Amniotic stem cell (primary cell): Measurements from ENCODE around the gene NPIPB2.
A peak's percentile ranks its signal among the peaks of the same experiment; 100 is the strongest.
"Not testable (repeated sequence)": the region's sequence is repeated elsewhere in the genome, so short reads cannot be mapped to it uniquely, and the experiment has no call there.

Source experiments
- DNase-seq: peaks from one replicate; lab custom pipeline; 2025; lab: John Stamatoyannopoulos, UW

NPIPB2 gene

GRCh38 chr16:11941945-11942344 lies at the start of gene NPIPB2:
Gene NPIPB2 (minus strand): TSS chr16:11942045. CDS start chr16:11942045, 0 bp downstream.
- DNase-seq = not testable (repeated sequence)

DNA sequence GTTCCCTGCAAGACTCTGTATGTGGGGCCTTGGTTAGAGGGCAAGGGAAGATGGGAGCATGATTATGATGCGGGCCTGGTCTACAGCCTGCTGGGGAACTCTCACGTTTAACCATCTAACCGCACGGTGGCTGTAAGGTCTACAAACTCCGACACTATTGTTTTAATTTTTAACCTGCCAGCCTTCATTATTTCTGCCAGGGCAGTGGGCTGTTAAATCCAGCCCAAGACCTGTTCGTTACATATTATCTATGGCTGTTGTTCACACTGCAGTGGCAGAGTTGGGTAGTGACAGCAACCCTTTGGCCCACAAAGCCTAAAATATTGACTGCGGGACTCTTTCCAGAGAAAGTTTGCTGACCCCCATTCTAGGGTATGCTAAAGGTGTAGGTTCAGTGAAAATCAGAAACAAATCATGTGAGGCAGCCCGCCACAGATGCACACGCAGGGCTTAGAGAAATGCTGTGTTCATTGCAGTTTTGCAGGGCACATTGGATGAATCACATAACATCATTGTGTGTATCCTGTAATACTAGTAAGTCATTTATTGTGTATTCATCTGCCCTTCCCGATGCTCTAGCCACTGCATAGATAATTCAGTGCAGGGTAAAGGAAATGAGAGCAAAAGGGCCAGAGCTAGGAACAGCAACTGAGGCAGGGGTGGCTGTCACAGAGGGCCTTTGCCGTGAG lies 49.0 kb upstream of the NPIPB2 start:
- DNase-seq = no peak

DNA sequence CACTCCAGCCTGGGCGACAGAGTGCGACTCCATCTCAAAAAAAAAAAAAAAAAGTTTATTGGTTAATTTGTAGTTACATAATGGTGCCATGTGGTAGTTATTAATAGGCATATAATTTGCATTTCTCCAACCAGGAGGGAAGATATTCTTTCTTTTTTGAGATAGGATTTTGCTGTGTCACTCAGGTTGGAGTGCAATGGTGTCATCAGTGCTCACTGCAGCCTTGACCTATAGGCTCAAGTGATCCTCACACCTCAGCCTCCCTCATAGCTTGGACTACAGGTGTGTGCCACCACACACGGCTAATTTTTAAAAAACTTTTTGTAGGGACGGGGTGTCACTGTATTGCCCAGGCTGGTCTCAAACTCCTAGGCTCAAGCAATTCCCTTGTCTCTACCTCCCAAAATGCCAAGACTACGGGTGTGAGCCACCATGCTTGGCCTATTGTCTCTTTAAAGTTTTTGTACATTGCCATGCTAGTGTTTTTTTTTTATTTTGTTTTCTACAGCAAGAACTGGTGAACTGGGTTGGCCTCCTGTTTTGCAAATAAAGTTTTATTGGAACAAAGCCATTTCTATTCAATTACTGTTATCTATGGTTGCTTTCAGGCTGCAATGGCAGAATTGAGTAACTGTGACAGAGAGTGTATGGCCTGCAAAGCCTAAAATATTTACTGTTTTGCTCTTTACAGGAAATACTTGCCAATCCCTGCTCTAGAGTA lies 46.6 kb upstream of the NPIPB2 start:
- DNase-seq = no peak

- DNase-seq = no peak
Observed at GRCh38 chr16:11986521-11987057, 44.7 kb upstream of the NPIPB2 start.

- DNase-seq = no peak
Observed at GRCh38 chr16:11985250-11985649, 43.4 kb upstream of the NPIPB2 start.

DNA sequence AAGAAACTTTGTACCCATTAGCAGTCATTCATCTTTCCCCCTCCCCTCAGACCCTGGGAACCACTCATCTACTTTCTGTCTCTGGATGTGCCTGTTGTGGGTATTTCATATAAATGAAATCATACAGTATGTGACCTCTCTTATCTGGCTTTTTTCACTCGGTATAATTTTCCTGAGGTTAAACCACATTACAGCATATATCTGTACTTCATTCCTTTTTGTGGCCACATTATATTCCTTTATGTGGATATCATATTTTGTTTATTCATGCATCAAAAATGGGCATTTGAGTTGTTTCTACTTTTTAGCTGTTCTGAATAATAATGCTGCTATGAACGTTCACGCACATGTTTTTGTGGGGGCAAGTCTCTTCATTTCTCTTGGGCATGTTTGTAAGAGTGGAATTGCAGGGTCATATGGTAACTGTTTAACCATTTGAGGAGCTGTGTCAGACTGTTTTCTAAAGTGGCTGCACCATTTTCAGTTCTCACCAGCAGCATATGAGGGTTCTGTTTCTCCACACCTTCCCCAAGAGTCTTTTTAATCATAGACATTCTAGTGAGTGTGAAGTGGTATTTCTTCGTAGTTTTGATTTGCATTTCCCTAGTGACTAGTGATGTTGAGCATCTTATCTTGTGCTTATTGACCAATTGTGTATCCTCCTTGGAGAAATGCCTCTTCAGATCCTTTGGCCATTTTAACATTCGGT lies 38.4 kb upstream of the NPIPB2 start:
- DNase-seq = no peak

- DNase-seq = no peak
Observed at GRCh38 chr16:11979013-11979672, 37.3 kb upstream of the NPIPB2 start.

DNA sequence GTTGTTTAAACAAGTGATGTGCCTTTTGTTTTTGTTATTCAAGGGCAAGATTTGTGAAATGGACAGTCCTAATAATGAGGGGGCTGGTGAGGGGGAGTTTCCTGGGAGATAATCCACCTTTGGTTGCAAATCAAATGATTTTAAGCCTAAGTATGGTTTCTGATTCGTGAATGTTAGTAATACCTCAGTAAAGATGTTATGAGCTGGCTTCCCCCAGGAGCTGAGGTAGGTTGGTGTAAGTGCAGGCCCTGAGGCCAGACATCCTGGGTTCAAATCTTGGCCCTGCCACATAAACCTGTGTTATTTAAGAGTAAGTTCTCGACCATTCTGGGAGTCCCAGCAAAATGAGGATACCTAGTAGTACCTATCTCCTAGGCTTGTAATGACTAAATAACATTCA lies 36.2 kb upstream of the NPIPB2 start:
- DNase-seq = no peak

- peak; percentile 66 for DNase-seq
Observed at GRCh38 chr16:11977376-11978041, 35.7 kb upstream of the NPIPB2 start.

GRCh38 chr16:11976850-11977375 lies 35.1 kb upstream of the NPIPB2 start:
- DNase-seq = no peak

DNA sequence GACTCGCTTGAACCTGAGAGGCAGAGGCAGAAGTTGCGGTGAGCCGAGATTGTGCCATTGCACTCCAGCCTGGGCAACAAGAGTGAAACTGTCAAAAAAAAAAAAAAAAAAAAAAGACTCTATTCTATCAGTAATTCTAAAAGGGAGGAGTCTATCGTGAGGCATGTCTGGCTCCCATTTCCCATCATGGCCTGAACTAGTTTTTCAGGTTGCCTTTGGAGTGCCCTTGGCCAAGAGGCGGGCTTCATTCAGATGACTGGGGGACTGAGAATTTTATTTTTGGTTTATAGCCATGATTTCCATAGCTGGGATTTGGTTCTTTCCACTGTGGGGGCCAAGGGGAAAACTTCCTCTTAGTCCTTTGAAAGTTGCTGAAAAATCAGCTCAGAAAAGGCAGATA lies 31.2 kb upstream of the NPIPB2 start:
- DNase-seq = no peak

DNA sequence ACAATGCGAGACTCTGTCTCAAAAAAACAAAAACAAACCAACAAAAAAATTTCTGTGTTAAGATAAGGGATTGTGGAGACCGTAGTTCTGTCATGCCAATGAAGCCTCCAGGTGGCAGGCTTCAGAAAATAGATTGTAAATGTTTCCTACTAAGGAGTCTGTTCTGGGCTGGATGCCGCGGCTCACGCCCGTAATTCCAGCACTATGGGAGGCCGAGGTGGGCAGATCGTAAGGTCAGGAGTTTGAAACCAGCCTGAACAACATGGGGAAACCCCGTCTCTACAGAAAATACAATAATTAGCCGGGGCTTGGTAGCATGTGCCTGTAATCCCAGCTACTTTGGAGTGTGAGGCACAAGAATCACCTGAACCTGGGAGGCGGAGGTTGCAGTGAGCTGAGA lies 30.3 kb upstream of the NPIPB2 start:
- DNase-seq = no peak

DNA sequence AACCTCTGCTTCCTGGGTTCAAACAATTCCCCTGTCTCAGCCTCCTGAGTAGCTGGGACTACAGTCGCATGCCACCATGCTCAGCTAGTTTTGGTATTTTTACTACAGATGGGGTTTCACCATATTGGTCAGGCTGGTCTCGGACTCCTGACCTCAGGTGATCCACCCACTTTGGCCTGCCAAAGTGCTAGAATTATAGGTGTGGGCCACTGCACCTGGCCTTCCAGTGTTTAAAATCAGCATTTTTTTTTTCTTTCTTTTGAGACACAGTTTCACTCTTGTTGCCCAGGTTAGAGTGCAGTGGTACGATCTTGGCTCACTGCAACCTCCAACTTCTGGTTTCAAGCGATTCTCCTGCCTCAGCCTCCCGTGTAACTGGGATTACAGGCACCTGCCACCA lies 28.4 kb upstream of the NPIPB2 start:
- DNase-seq = not testable (repeated sequence)

DNA sequence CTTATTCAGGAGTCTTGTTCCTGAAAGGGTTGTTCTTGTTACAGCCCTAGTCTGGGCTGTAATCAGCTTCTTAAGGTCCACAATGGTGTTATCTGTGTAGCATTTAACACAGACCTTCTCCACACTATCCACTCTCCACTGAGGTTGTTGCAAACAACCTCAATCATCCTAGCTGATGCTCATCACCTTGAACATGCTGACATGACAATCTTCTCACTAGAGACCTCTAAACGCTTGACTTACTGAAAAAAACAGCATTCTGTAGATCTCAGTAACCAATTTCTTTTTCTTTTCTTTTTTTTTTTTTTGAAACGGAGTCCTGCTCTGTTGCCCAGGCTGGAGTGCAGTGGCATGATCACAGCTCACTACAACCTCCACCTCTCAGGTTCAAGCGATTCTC lies 26.7 kb upstream of the NPIPB2 start:
- DNase-seq = no peak

DNA sequence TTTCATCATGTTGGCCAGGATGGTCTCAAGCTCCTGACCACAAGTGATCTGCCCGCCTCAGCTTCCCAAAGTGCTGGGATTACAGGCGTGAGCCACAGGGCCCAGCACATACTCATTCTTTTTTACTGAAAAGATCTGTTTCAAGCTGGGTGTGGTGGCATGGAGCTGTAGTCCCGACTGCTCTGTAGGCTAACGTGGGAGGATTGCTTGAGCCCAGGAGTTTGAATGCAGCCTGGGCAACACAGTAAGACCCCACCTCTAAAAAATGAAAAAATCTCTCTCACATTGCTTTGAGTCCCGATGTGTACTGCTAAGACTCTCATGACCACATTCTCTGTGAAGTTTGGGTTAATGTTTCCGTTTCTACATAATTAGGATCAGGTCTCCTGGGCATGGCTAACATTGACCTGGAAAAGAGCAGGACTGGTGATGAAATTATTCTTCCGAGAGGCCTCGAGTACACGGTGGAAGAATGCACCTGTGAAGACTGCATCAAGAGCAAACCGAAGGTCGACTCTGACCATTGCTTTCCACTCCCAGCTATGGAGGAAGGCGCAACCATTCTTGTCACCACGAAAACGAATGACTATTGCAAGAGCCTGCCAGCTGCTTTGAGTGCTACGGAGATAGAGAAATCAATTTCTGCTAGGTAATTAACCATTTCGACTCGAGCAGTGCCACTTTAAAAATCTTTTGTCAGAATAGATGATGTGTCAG lies 25.5 kb upstream of the NPIPB2 start:
- no peak for DNase-seq

DNA sequence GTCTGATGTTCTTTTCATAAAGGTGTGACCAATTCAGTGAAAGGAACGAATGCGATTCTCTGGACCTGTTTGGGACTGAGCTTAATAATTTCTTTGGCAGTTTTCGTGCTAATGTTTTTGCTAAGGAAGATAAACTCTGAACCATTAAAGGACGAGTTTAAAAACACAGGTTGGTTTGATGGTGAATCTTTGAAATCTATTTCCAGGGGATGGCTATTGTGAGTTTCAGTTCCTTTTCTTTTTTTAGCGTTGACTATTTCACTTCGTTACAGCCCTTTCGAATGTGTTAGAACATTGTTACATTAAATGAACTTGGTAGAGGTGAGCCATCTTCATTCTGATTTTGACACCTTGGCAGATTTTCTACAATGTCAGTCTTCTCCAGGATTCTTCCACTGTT lies 24.3 kb upstream of the NPIPB2 start:
- no peak for DNase-seq

- no peak for DNase-seq
Observed at GRCh38 chr16:11964761-11965551, 23.1 kb upstream of the NPIPB2 start, which contains the start of gene TNFRSF17. Gene TNFRSF17 (plus strand): TSS chr16:11965210. CDS start chr16:11965325, 115 bp downstream.

DNA sequence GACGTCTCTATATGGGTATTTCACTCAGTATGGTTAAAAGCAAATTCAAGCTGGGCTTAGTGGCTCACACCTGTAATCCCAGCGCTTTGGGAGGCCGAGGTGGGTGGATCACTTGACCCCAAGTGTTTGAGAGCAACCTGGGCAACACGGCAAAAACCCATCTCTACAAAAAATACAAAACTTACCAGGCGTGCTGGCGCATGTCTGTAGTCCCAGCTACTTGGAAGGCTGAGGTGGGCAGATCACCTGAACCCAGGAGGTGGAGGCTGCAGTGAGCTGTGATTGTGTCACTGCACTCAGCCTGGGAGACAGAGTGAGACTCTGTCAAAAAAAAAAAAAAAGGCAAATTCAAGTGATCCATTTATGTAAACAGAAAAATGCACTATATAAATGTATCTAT lies 21.9 kb upstream of the NPIPB2 start:
- DNase-seq = no peak

DNA sequence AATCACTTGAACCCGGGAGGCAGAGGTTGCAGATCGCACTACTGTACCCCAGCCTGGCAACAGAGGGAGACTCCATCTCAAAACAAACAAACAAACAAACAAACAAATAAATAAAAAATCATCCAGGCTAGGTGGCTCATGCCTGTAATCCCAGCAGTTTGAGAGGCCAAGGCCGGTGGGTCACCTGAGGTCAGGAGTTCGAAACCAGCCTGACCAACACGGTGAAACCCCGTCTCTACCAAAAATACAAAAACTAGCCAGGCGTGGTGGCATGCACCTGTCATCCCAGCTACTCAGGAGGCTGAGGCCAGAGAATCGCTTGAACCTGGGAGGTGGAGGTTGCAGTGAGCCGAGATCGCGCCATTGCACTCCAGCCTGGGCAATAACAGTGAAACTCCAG lies 21.1 kb upstream of the NPIPB2 start:
- not testable (repeated sequence) for DNase-seq

DNA sequence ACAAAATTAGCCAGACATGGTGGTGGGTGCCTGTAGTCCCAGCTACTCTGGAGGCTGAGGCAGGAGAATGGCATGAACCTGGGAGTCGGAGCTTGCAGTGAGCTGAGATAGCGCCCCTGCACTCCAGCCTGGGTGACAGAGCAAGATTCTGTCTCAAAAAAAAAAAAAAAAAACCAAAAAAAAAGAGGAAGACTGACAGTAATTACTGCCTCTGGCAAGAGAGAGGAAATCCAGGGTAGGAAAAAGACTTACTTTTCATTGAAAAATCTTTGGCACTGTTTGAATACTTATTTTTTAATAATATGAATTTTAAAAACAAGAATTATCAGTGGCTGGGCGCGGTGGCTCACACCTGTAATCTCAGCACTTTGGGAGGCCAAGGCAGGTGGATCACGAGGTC lies 20.6 kb upstream of the NPIPB2 start:
- DNase-seq = not testable (repeated sequence)
